ENCODE measurements around the gene TMEM52B.

DNA sequence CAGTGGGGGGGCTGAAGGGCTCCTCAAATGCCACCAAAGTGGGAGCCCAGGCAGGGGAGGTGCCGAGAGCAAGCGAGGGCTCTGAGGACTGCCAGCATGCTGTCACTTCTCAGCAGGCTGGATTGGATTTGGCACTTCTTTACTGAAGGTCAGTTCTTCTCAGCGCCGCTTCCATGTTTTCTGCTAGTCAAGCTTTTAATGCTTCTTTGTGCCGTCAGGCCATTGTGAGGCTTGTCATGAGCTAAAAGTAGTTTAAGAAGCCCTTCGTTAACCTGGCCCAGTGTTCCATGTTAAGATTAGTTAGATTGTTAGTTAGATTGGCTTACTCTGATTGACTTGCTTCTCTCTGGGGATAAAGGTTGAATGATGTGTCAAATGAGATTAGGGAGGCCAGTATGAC, 47.3 kb downstream of the TMEM52B start:
- no peak for TF ChIP-seq POLR2A (IDR thresholded peaks at IDR 0.05)
- TF ChIP-seq, protein P1, sequence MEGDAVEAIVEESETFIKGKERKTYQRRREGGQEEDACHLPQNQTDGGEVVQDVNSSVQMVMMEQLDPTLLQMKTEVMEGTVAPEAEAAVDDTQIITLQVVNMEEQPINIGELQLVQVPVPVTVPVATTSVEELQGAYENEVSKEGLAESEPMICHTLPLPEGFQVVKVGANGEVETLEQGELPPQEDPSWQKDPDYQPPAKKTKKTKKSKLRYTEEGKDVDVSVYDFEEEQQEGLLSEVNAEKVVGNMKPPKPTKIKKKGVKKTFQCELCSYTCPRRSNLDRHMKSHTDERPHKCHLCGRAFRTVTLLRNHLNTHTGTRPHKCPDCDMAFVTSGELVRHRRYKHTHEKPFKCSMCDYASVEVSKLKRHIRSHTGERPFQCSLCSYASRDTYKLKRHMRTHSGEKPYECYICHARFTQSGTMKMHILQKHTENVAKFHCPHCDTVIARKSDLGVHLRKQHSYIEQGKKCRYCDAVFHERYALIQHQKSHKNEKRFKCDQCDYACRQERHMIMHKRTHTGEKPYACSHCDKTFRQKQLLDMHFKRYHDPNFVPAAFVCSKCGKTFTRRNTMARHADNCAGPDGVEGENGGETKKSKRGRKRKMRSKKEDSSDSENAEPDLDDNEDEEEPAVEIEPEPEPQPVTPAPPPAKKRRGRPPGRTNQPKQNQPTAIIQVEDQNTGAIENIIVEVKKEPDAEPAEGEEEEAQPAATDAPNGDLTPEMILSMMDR (IDR thresholded peaks at IDR 0.05 in 4 of 5, conservative IDR thresholded peaks at IDR 0.05 in 1 of 5): no peak
